IPS-11a (cell line): ENCODE results near the gene AMN1.

ENCODE experiments used
- H3K4me3 ChIP-seq: one replicate; pipeline ENCODE4 v1.5.1; 2013; ENCODE audit warnings: low read depth, low read length, control low read depth

Gene AMN1

DNA sequence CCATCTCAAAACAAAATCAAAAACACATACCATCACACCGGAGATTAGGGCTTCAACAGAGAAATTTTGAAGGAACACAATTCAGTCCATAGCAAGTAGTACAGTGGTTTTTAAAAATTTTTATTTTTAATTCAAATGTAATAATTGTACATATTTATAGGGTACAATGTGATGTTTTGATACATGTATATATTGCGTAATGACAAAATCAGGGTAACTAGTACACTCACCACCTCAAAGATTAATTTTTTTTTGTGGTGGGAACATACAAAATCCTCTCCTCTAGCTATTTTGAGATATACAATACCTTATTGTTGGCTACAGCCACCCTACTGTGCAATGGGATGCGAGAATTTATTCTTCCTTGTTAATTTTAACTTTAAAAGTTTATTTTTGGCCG, 95.4 kb downstream of the AMN1 start:
- no peak overlapping the region for H3K4me3 ChIP-seq

DNA sequence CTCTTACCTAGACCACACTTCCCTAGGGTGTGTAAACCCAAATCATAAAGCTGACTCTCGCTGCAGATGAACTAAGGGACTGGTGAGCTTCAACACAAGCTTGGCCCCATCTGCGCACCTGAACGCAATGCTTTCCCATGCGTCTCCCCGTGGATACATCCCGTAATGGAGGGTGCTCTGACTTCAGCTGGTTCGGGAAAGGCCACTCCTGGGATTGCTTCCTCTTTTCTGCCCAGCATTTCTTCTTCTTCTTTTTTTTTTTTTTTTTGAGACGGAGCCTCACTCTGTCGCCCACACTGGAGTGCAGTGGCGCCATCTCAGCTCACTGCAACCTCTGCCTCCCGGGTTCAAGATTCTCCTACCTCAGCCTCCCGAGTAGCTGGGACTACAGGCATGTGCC, 97.0 kb downstream of the AMN1 start:
- no peak overlapping the region for H3K4me3 ChIP-seq

DNA sequence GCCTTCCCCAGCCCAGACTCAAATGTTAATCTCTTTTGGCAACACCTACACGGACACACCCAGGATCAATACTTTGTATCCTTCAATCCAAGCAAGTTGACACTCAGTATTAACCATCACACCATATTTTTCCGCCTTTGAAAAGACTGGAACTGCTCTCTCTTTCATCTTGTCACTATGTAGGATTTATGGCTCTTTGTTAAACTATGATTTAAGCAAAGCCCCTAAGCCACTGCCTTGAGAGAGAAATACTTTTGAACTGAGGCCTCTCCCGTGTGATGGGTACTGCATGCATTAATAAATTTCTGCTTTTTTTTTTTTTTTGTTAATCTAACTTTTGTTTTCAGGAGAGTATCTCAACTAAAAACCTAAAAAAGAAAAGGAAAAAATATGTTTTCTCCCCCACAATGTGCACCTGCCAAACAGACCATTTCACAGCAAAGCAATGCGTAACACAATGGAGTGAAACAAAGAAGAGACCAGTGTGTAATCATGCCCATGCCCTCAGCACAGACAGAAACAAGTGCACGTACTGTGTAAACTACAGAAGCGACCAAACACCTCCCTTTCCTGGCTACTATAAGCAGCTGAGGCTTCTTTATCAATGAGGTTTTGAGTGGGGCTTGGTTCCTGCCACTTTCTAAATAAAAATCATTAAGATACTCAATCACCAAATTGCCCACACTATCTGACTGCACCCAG, 97.6 kb downstream of the AMN1 start:
- no peak overlapping the region for H3K4me3 ChIP-seq

- H3K4me3 ChIP-seq = no peak overlapping the region
Measured at GRCh38 chr12:31629756-31630732, 98.8 kb downstream of the AMN1 start.

DNA sequence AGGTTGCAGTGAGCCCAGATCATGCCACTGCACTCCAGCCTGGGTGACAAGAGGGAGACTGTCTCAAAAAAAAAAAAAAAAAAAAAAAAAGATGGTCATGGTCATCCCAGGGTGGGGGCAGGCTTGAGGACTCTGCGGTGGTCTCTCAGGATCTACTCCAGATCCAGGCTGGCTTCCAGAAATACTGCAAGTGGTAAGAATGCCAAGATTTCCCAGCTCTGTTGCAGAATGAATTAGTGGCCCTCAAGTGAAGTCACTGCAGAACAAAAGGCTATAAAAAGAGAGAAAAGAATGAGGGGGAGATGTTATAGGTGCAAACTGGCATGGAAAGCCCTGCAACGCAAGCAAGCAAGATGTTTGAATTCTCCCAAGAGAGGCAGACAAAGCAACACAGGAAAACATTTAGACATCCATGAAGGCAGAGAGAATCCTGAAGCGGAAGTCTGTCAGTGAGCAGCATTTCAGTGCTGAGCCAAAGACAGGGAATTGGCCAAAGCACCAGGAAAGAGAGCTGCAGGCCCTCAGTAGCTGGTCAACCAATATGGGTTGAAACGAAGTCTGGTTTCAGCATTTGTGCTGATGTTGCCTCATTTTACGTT, 101.3 kb downstream of the AMN1 start:
- H3K4me3 ChIP-seq = no peak overlapping the region

- no peak overlapping the region for H3K4me3 ChIP-seq
Measured at GRCh38 chr12:31626270-31626995, 102.4 kb downstream of the AMN1 start.

GRCh38 chr12:31622038-31622437, 106.8 kb downstream of the AMN1 start:
- H3K4me3 ChIP-seq = no peak overlapping the region
